ENCODE measurements around the gene IVD. TPM values are rescaled to one million over a fixed set of nuclear protein-coding genes. Genes with fewer than 3 reads are reported as not detected.

IVD gene
- total RNA-seq, 1 donor from 2014 or later, result 18.0 TPM

- Mint-ChIP-seq H3K27me3 (ENCODE audit: insufficient read depth, low read depth) (no peaks in the 10 kb centered on the region), H3K4me3 (peak overlapping the region; percentile 74), H3K4me1 (peaks cover 25% of the 10 kb centered on the region), H3K27ac (no peak overlapping the region), H3K9me3 (no peaks in the 10 kb centered on the region), H3K36me3 (peaks cover 25% of the 10 kb centered on the region)
- Histone ChIP-seq H3F3A (ENCODE audit: low read depth) (peaks cover 5% of the 10 kb centered on the region), H3K9me3 (ENCODE audit: low read depth) (no peaks in the 10 kb centered on the region), H3K36me3 (no peaks in the 10 kb centered on the region), H2AFZ (replicated peaks) (no peak overlapping the region), H3K4me3 (peak overlapping the region; percentile 74), H3K4me2 (peak overlapping the region; percentile 81), H3K79me2 (ENCODE audit: low read depth) (peaks cover 20% of the 10 kb centered on the region), H3K9ac (no peak overlapping the region), H4K20me1 (ENCODE audit: low read depth) (peaks cover 11% of the 10 kb centered on the region), H3K27me3 (no peaks in the 10 kb centered on the region), H3K4me1 (peaks cover 16% of the 10 kb centered on the region), H3K27ac (no peak overlapping the region)
- TF ChIP-seq EZH2phosphoT487 (IDR thresholded peaks at IDR 0.05) (no peak), EZH2 (IDR thresholded peaks at IDR 0.05) (no peak), CTCF (IDR thresholded peaks at IDR 0.05) (no peak)
- DNase-seq (ENCODE audit: low spot score), result no peak
Measured at GRCh38 chr15:40407330-40407990, 1.9 kb downstream of the IVD start.

DNA sequence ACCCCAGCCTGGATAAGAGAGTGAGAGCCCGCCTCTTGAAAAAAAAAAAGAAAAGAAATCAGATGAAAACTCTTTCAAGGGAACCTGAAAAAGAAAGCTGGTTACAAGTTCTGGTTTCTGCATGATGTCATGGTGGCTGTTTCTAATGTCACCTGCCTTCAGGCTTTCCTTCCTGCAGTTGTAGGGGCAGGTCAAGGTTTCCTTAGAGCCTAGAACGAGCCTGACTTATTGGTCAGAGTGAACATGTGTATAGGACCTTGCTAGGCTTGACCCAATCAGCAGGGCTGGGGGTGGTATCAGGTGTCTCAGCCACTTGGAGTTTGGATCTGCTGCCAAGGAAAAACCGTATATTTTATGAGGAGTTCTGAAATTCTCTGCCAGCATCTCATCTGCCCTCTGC is 3.8 kb downstream of the IVD start:
- Histone ChIP-seq H2AFZ (replicated peaks) (no peak overlapping the region), H3K9ac (no peak overlapping the region), H3F3A (ENCODE audit: low read depth) (peaks cover 5% of the 10 kb centered on the region), H3K27me3 (no peaks in the 10 kb centered on the region), H4K20me1 (ENCODE audit: low read depth) (peaks cover 11% of the 10 kb centered on the region), H3K79me2 (ENCODE audit: low read depth) (peaks cover 20% of the 10 kb centered on the region), H3K4me2 (no peak overlapping the region), H3K4me3 (no peak overlapping the region), H3K36me3 (no peaks in the 10 kb centered on the region), H3K4me1 (peaks cover 16% of the 10 kb centered on the region), H3K9me3 (ENCODE audit: low read depth) (no peaks in the 10 kb centered on the region), H3K27ac (no peak overlapping the region)
- Mint-ChIP-seq H3K27ac (no peak overlapping the region), H3K9me3 (no peaks in the 10 kb centered on the region), H3K27me3 (ENCODE audit: insufficient read depth, low read depth) (no peaks in the 10 kb centered on the region), H3K36me3 (peaks cover 33% of the 10 kb centered on the region), H3K4me1 (peaks cover 25% of the 10 kb centered on the region), H3K4me3 (no peak overlapping the region)
- TF ChIP-seq CTCF (IDR thresholded peaks at IDR 0.05), result no peak
- TF ChIP-seq EZH2 (IDR thresholded peaks at IDR 0.05), result no peak
- no peak for TF ChIP-seq EZH2phosphoT487 (IDR thresholded peaks at IDR 0.05)
- no peak for DNase-seq (ENCODE audit: low spot score)

- no peaks in the 10 kb centered on the region for H3K36me3 ChIP-seq
- Mint-ChIP-seq H3K27ac (no peak overlapping the region), H3K9me3 (no peaks in the 10 kb centered on the region), H3K4me1 (peaks cover 15% of the 10 kb centered on the region), H3K36me3 (peaks cover 38% of the 10 kb centered on the region), H3K27me3 (ENCODE audit: insufficient read depth, low read depth) (peaks cover 2% of the 10 kb centered on the region), H3K4me3 (no peak overlapping the region)
- H3K27ac ChIP-seq, result no peak overlapping the region
- no peak overlapping the region for H2AFZ ChIP-seq (replicated peaks)
- peaks cover 16% of the 10 kb centered on the region for H3K4me1 ChIP-seq
- H3K79me2 ChIP-seq (ENCODE audit: low read depth), result peaks cover 20% of the 10 kb centered on the region
- no peak overlapping the region for H3K9ac ChIP-seq
- peaks cover 11% of the 10 kb centered on the region for H4K20me1 ChIP-seq (ENCODE audit: low read depth)
- peaks cover 5% of the 10 kb centered on the region for H3F3A ChIP-seq (ENCODE audit: low read depth)
- H3K27me3 ChIP-seq, result no peaks in the 10 kb centered on the region
- H3K4me3 ChIP-seq, result no peak overlapping the region
- no peak overlapping the region for H3K4me2 ChIP-seq
- no peak for DNase-seq (ENCODE audit: low spot score)
- no peaks in the 10 kb centered on the region for H3K9me3 ChIP-seq (ENCODE audit: low read depth)
- TF ChIP-seq EZH2 (IDR thresholded peaks at IDR 0.05) (no peak), EZH2phosphoT487 (IDR thresholded peaks at IDR 0.05) (no peak), CTCF (IDR thresholded peaks at IDR 0.05) (no peak)
Measured at GRCh38 chr15:40410476-40410875, 4.9 kb downstream of the IVD start.
